ENCODE data around the gene IWS1.
A peak's percentile ranks its signal among the peaks of the same experiment; 100 is the strongest.

IWS1 gene

GRCh38 chr2:127486247-127487058 lies 39.8 kb downstream of the IWS1 start:
- DNase-seq, result no peak

- DNase-seq, result no peak
These were observed 40.6 kb downstream of the IWS1 start for GRCh38 chr2:127485694-127486071.

GRCh38 chr2:127485051-127485693 lies 41.1 kb downstream of the IWS1 start:
- no peak for DNase-seq

- DNase-seq, result no peak
These were observed 44.3 kb downstream of the IWS1 start for GRCh38 chr2:127482031-127482430.

- no peak for DNase-seq
These were observed 46.2 kb downstream of the IWS1 start for GRCh38 chr2:127479866-127480743.

- DNase-seq, result peak; percentile 74
These were observed 47.0 kb downstream of the IWS1 start for GRCh38 chr2:127479219-127479825.

- DNase-seq, result no peak
These were observed 50.5 kb downstream of the IWS1 start for GRCh38 chr2:127475788-127476187.

GRCh38 chr2:127472268-127472667 lies 54.0 kb downstream of the IWS1 start:
- DNase-seq, result no peak

GRCh38 chr2:127471286-127471988 lies 54.9 kb downstream of the IWS1 start:
- no peak for DNase-seq

- no peak for DNase-seq
These were observed 56.3 kb downstream of the IWS1 start for GRCh38 chr2:127469974-127470373.

GRCh38 chr2:127469051-127469450 lies 57.2 kb downstream of the IWS1 start:
- no peak for DNase-seq

- no peak for DNase-seq
These were observed 61.0 kb downstream of the IWS1 start for GRCh38 chr2:127465258-127465657.

- DNase-seq, result no peak
These were observed 61.6 kb downstream of the IWS1 start for GRCh38 chr2:127464470-127465257.

- DNase-seq, result no peak
These were observed 62.9 kb downstream of the IWS1 start for GRCh38 chr2:127463155-127463991.

GRCh38 chr2:127462461-127462860 lies 63.8 kb downstream of the IWS1 start:
- DNase-seq, result no peak

GRCh38 chr2:127456960-127457359 lies 69.3 kb downstream of the IWS1 start:
- DNase-seq, result no peak

- DNase-seq, result peak; percentile 3
These were observed 70.5 kb downstream of the IWS1 start for GRCh38 chr2:127455566-127456493.

GRCh38 chr2:127454595-127455565 lies 71.4 kb downstream of the IWS1 start:
- no peak for DNase-seq

Data from NCI-H2171 treated with DMSO at 0.1 percent for 48 hours (cell line).